Hepatocyte (in vitro differentiated cells): ENCODE results near the gene NOP14. TPM values are rescaled to one million over a fixed set of nuclear protein-coding genes. Genes with fewer than 3 reads are reported as not detected.

Source experiments
- DNase-seq: peaks from one replicate; pipeline ENCODE4 v3.0.0-alpha.2; 2016; ENCODE audit warnings: low spot score
- H2AFZ ChIP-seq: fragments of 200-600 bp; sonication (generic); 2 replicates; pipeline ENCODE4 v1.6.0; 2016; ENCODE audit warnings: antibody characterized with exemption, mild to moderate bottlenecking
- H3K27ac ChIP-seq: fragments of 200-600 bp; sonication (generic); 2 replicates; pipeline ENCODE4 v1.5.1; 2016; ENCODE audit warnings: mild to moderate bottlenecking
- H3K27me3 ChIP-seq: fragments of 200-600 bp; sonication (generic); 2 replicates; pipeline ENCODE4 v1.6.1; 2016
- H3K36me3 ChIP-seq: fragments of 200-600 bp; sonication (generic); replicated peaks from 2 replicates; pipeline ENCODE4 v1.5.1; 2016; ENCODE audit warnings: low read depth; ENCODE audit not compliant: insufficient read depth
- H3K4me1 ChIP-seq: fragments of 200-600 bp; sonication (generic); 2 replicates; pipeline ENCODE4 v1.5.1; 2016; ENCODE audit warnings: mild to moderate bottlenecking, moderate library complexity; ENCODE audit not compliant: insufficient read depth
- H3K4me2 ChIP-seq: fragments of 200-600 bp; sonication (generic); 2 replicates; pipeline ENCODE4 v1.6.0; 2016
- H3K4me3 ChIP-seq: fragments of 200-600 bp; sonication (generic); 2 replicates; pipeline ENCODE4 v1.5.1; 2016; ENCODE audit warnings: mild to moderate bottlenecking
- H3K79me2 ChIP-seq: fragments of 200-600 bp; sonication (generic); 2 replicates; pipeline ENCODE4 v1.6.0; 2017; ENCODE audit warnings: mild to moderate bottlenecking
- H3K9me2 ChIP-seq: fragments of 200-600 bp; sonication (generic); replicated peaks from 2 replicates; pipeline ENCODE4 v1.6.0; 2017; ENCODE audit warnings: mild to moderate bottlenecking; ENCODE audit not compliant: insufficient read depth
- H3K9me3 ChIP-seq: fragments of 200-600 bp; sonication (generic); 2 replicates; pipeline ENCODE4 v1.5.1; 2016; ENCODE audit warnings: low read depth, mild to moderate bottlenecking
- H4K20me1 ChIP-seq: fragments of 200-600 bp; sonication (generic); 2 replicates; pipeline ENCODE4 v1.6.0; 2016; ENCODE audit warnings: mild to moderate bottlenecking; ENCODE audit not compliant: insufficient read depth, poor library complexity, severe bottlenecking
- CTCF ChIP-seq: fragments of 200-600 bp; sonication (generic); IDR thresholded peaks from 2 replicates; pipeline ENCODE4 v1.5.1; 2016; ENCODE audit warnings: antibody characterized with exemption, mild to moderate bottlenecking; ENCODE audit not compliant: poor library complexity
- EZH2 ChIP-seq: fragments of 200-600 bp; sonication (generic); IDR thresholded peaks from 2 replicates; pipeline ENCODE4 v1.6.1; 2016; ENCODE audit warnings: antibody characterized with exemption, mild to moderate bottlenecking, borderline replicate concordance
- EZH2phosphoT487 ChIP-seq: fragments of 200-600 bp; sonication (generic); IDR thresholded peaks from one replicate; pipeline ENCODE4 v1.6.1; 2018; ENCODE audit warnings: antibody characterized with exemption, mild to moderate bottlenecking, low read depth, moderate library complexity; ENCODE audit not compliant: unreplicated experiment, severe bottlenecking
- WGBS: methylation state at CpG from one replicate; pipeline ENCODE4 v1.1.6; 2016; ENCODE audit warnings: low lambda C conversion rate; ENCODE audit errors: missing lambda C conversion rate; 5-methylcytosine and 5-hydroxymethylcytosine counted together
- polyA plus RNA-seq: library from polyadenylated mRNA; unstranded; fragments of >200 nt; fragmentation: Nextera tagmentation; extraction: Ambion mirVana; gene quantifications from 2 replicates; pipeline ENCODE4 v1.2.1, GENCODE V29; 2016
- total RNA-seq: library from RNA; depleted of rRNA; stranded (reverse); fragments of >200 nt; gene quantifications from 2 replicates; pipeline ENCODE4 v1.2.3, GENCODE V29; 2014

The NOP14 gene
- total and polyA plus RNA-seq, 2 experiments from 2014 or later, result 18.8 to 22.7 TPM

GRCh38 chr4:2927016-2927695, 36.0 kb downstream of the NOP14 start:
- H4K20me1 ChIP-seq, result peaks cover 3% of the 10 kb centered on the region
- H2AFZ ChIP-seq, result no peak overlapping the region
- H3K9me2 ChIP-seq, result no peaks in the 10 kb centered on the region
- H3K79me2 ChIP-seq, result peaks cover 22% of the 10 kb centered on the region
- WGBS, result 95% methylated on average over 18 of the region's 18 CpGs
- H3K4me2 ChIP-seq, result no peak overlapping the region
- no peak for DNase-seq
- TF ChIP-seq CTCF (no peak), EZH2 (no peak), EZH2phosphoT487 (no peak)
- H3K36me3 ChIP-seq, result no peaks in the 10 kb centered on the region
- H3K4me3 ChIP-seq, result no peak overlapping the region
- no peaks in the 10 kb centered on the region for H3K9me3 ChIP-seq
- peaks cover 26% of the 10 kb centered on the region for H3K4me1 ChIP-seq
- H3K27ac ChIP-seq, result no peak overlapping the region
- no peaks in the 10 kb centered on the region for H3K27me3 ChIP-seq

GRCh38 chr4:2925931-2926860, 37.0 kb downstream of the NOP14 start:
- peaks cover 3% of the 10 kb centered on the region for H4K20me1 ChIP-seq
- no peak overlapping the region for H2AFZ ChIP-seq
- TF ChIP-seq EZH2, result no peak
- TF ChIP-seq CTCF, result no peak
- no peak for TF ChIP-seq EZH2phosphoT487
- peaks cover 28% of the 10 kb centered on the region for H3K4me1 ChIP-seq
- no peaks in the 10 kb centered on the region for H3K36me3 ChIP-seq
- DNase-seq, result no peak
- H3K27me3 ChIP-seq, result no peaks in the 10 kb centered on the region
- H3K27ac ChIP-seq, result no peak overlapping the region
- no peaks in the 10 kb centered on the region for H3K9me3 ChIP-seq
- H3K4me3 ChIP-seq, result no peak overlapping the region
- peaks cover 29% of the 10 kb centered on the region for H3K79me2 ChIP-seq
- H3K4me2 ChIP-seq, result no peak overlapping the region
- 93% methylated on average over 41 of the region's 41 CpGs for WGBS
- H3K9me2 ChIP-seq, result no peaks in the 10 kb centered on the region

GRCh38 chr4:2925496-2925895, 37.7 kb downstream of the NOP14 start:
- H3K4me3 ChIP-seq, result no peak overlapping the region
- H3K4me1 ChIP-seq, result peaks cover 28% of the 10 kb centered on the region
- no peak overlapping the region for H3K4me2 ChIP-seq
- peaks cover 3% of the 10 kb centered on the region for H4K20me1 ChIP-seq
- H3K27ac ChIP-seq, result peak overlapping the region; percentile 79
- no peaks in the 10 kb centered on the region for H3K27me3 ChIP-seq
- DNase-seq, result no peak
- 98% methylated on average over 5 of the region's 5 CpGs for WGBS
- H2AFZ ChIP-seq, result no peak overlapping the region
- no peaks in the 10 kb centered on the region for H3K36me3 ChIP-seq
- H3K9me2 ChIP-seq, result no peaks in the 10 kb centered on the region
- H3K9me3 ChIP-seq, result no peaks in the 10 kb centered on the region
- TF ChIP-seq EZH2 (no peak), CTCF (no peak), EZH2phosphoT487 (no peak)
- H3K79me2 ChIP-seq, result peaks cover 33% of the 10 kb centered on the region
